Caco-2 (cell line): ENCODE results near the gene KIFBP. TPM values are rescaled to one million over a fixed set of nuclear protein-coding genes. Genes with fewer than 3 reads are reported as not detected.

ENCODE experiments used
- total RNA-seq: library from RNA; stranded (reverse); gene quantifications from 2 replicates; pipeline ENCODE4 v1.2.3, GENCODE V29; 2022

The KIFBP gene
- total RNA-seq, 1 experiment from 2014 or later: 58.9 TPM

Other genes starting within 250 kb of the KIFBP start
- 8.5 and 9.0 TPM in 2 replicates for gene STOX1, start 161.3 kb upstream of the KIFBP start, total RNA-seq
- 76.7 and 81.4 TPM in 2 replicates for gene DDX50, start 87.5 kb upstream of the KIFBP start, total RNA-seq
- gene DDX21, start 32.6 kb upstream of the KIFBP start, total RNA-seq: 239 and 243 TPM in 2 replicates
- not detected in 2 replicates for gene SRGN, start 99.3 kb downstream of the KIFBP start, total RNA-seq
- gene VPS26A, start 135.4 kb downstream of the KIFBP start, total RNA-seq: 133 and 143 TPM in 2 replicates
- 77.1 and 79.2 TPM in 2 replicates for gene SUPV3L1, start 191.4 kb downstream of the KIFBP start, total RNA-seq
- 18.7 and 24.5 TPM in 2 replicates for gene HKDC1, start 231.5 kb downstream of the KIFBP start, total RNA-seq